ENCODE results near the gene SLC25A23.

DNA sequence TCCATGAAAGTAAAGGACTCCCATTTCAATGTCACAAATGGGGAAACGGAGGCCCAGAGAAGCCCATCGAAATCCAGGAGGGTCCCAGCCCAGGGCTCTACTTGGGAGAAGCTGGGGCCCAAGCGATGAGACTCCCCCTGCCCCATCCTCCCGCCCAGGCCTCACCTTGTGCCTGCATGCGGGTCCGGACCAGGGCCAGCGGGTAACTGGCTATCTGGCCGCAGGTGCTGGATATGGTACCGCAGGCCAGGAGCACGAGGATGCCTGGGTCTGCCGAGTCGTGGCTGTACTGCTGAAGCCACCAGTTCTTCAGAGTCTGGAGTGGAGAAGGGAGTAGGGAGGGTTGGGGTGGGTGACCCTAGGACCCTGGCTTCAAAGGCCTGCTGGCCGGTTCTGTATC lies 15.6 kb downstream of the SLC25A23 start:
- TF ChIP-seq, protein P1, sequence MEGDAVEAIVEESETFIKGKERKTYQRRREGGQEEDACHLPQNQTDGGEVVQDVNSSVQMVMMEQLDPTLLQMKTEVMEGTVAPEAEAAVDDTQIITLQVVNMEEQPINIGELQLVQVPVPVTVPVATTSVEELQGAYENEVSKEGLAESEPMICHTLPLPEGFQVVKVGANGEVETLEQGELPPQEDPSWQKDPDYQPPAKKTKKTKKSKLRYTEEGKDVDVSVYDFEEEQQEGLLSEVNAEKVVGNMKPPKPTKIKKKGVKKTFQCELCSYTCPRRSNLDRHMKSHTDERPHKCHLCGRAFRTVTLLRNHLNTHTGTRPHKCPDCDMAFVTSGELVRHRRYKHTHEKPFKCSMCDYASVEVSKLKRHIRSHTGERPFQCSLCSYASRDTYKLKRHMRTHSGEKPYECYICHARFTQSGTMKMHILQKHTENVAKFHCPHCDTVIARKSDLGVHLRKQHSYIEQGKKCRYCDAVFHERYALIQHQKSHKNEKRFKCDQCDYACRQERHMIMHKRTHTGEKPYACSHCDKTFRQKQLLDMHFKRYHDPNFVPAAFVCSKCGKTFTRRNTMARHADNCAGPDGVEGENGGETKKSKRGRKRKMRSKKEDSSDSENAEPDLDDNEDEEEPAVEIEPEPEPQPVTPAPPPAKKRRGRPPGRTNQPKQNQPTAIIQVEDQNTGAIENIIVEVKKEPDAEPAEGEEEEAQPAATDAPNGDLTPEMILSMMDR (IDR thresholded peaks at IDR 0.05; ENCODE audit: low read length) = no peak
- no peak for TF ChIP-seq EZH2 (optimal IDR thresholded peaks at IDR 0.05; ENCODE audit: low read depth, low read length)
